Esophagus squamous epithelium (tissue), 5 donors: ENCODE measurements around the gene CPS1. TPM values are rescaled to one million over a fixed set of nuclear protein-coding genes. Genes with fewer than 3 reads are reported as not detected.

Experiments
- DNase-seq: peaks from one replicate; lab custom pipeline; 2025; lab: John Stamatoyannopoulos, UW
- H3K27ac ChIP-seq, 4 donors: fragments of 200-600 bp; sonication (generic); one replicate each; pipeline ENCODE4 v1.5.1; 2016 to 2019; ENCODE audit warnings: mild to moderate bottlenecking in 1 of 4
- H3K27me3 ChIP-seq, 4 donors: fragments of 200-600 bp; sonication (generic); 1 replicate in 3 of 4; 2 replicates in 1 of 4; pipeline versions ENCODE4 v1.5.1 to v1.6.0; 2017 to 2021; ENCODE audit warnings: antibody characterized with exemption in 1 of 4
- H3K36me3 ChIP-seq, 3 donors: fragments of 200-600 bp; sonication (generic); one replicate each; pipeline ENCODE4 v1.5.1; 2016 to 2019
- H3K4me1 ChIP-seq, 3 donors: fragments of 200-600 bp; sonication (generic); one replicate each; pipeline ENCODE4 v1.5.1; 2017 to 2019
- H3K4me3 ChIP-seq, 4 donors: fragments of 200-600 bp; sonication (generic); 1 replicate in 3 of 4; 2 replicates in 1 of 4; pipeline ENCODE4 v1.5.1; 2016 to 2019; ENCODE audit warnings: mild to moderate bottlenecking in 2 of 4, moderate library complexity in 1 of 4
- H3K9me3 ChIP-seq, 3 donors: fragments of 200-600 bp; sonication (generic); one replicate each; pipeline ENCODE4 v1.5.1; 2016 to 2019
- POLR2A ChIP-seq, 4 donors: fragments of 450-650 bp; IDR thresholded peaks; one replicate each; pipeline ENCODE4 v1.6.1; 2017; ENCODE audit warnings: antibody characterized with exemption in 4 of 4, mild to moderate bottlenecking in 4 of 4, moderate library complexity in 3 of 4
- WGBS, 2 donors: methylation state at CpG; one replicate each; pipeline ENCODE4 v1.1.5; 2018; 5-methylcytosine and 5-hydroxymethylcytosine counted together
- intact Hi-C: fragments of 100-400 bp; cut with DNase I; formaldehyde crosslinking; loops from one replicate; pipeline ENCODE4 v1.15.0; 2022
- total RNA-seq, 4 donors: library from RNA; depleted of rRNA; stranded (reverse); fragments of >200 nt; gene quantifications; one replicate each; pipeline ENCODE4 v1.1.0, GENCODE V29; 2016
- TF ChIP-seq, protein P1 (sequence below), 6 experiments: fragments of 450-650 bp in 4 of 6; fragments of 200-600 bp in 2 of 6; sonication (generic) in 2 of 6; IDR thresholded peaks; one replicate each; pipeline ENCODE4 v1.5.1; 2016 to 2019; ENCODE audit warnings: antibody characterized with exemption in 6 of 6, mild to moderate bottlenecking in 4 of 6, moderate library complexity in 4 of 6
- donor health status: DM: yes; HTN: yes; CAD: no.

The CPS1 gene
- total RNA-seq, 4 donors from 2014 or later: 2.2 to 8.9 (median 4.3) TPM

- Histone ChIP-seq H3K27ac (no peak overlapping the region), H3K4me1 (no peaks in the 10 kb centered on the region), H3K9me3 (no peaks in the 10 kb centered on the region), H3K36me3 (no peaks in the 10 kb centered on the region), H3K27me3 (no peaks in the 10 kb centered on the region), H3K4me3 (no peak overlapping the region)
- 80 to 85% methylated on average over 4 of the region's 4 CpGs for WGBS, 2 donors
- DNase-seq: no peak
- intact Hi-C loops: no loop called here
- TF ChIP-seq POLR2A (IDR thresholded peaks at IDR 0.05): no peak
- TF ChIP-seq, protein P1, sequence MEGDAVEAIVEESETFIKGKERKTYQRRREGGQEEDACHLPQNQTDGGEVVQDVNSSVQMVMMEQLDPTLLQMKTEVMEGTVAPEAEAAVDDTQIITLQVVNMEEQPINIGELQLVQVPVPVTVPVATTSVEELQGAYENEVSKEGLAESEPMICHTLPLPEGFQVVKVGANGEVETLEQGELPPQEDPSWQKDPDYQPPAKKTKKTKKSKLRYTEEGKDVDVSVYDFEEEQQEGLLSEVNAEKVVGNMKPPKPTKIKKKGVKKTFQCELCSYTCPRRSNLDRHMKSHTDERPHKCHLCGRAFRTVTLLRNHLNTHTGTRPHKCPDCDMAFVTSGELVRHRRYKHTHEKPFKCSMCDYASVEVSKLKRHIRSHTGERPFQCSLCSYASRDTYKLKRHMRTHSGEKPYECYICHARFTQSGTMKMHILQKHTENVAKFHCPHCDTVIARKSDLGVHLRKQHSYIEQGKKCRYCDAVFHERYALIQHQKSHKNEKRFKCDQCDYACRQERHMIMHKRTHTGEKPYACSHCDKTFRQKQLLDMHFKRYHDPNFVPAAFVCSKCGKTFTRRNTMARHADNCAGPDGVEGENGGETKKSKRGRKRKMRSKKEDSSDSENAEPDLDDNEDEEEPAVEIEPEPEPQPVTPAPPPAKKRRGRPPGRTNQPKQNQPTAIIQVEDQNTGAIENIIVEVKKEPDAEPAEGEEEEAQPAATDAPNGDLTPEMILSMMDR (IDR thresholded peaks at IDR 0.05): no peak
These were observed 32.6 kb upstream of the CPS1 start for GRCh38 chr2:210523650-210524289.

- TF ChIP-seq, protein P1 (IDR thresholded peaks at IDR 0.05): no peak
- no peak for TF ChIP-seq POLR2A (IDR thresholded peaks at IDR 0.05)
These were observed 31.9 kb upstream of the CPS1 start for GRCh38 chr2:210524533-210524932.

DNA sequence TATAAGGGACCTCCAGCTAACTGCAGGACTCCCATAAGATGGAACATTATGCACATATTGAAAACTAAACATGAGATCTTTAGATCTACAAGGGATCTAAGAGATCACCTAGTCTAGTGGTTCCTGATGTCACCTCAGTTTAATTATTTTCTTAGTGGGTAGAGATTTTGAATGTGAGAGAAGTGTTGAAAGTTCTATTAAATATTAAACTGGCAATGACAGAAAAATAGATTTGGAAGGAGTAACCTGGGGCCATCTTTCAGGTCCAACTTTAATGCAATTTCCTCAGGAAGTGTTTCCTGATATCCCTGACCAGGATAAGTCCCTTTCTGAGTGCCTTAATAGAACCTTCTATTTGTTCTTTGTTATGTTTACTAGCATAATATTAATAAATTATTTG, 29.1 kb upstream of the CPS1 start:
- TF ChIP-seq, protein P1 (IDR thresholded peaks at IDR 0.05): no peak
- no peak for TF ChIP-seq POLR2A (IDR thresholded peaks at IDR 0.05)
- DNase-seq: no peak
- no peaks in the 10 kb centered on the region for H3K27me3 ChIP-seq
- H3K27ac ChIP-seq: no peak overlapping the region
- intact Hi-C loops: no loop called here
- H3K36me3 ChIP-seq: no peaks in the 10 kb centered on the region
- H3K9me3 ChIP-seq: no peaks in the 10 kb centered on the region
- no peak overlapping the region for H3K4me3 ChIP-seq
- H3K4me1 ChIP-seq: no peaks in the 10 kb centered on the region

More at GRCh38 chr2:210524533-210524932, 31.9 kb upstream of the CPS1 start:
- no peak for DNase-seq
- intact Hi-C loops: no loop called here
- H3K4me1 ChIP-seq: no peaks in the 10 kb centered on the region
- no peaks in the 10 kb centered on the region for H3K9me3 ChIP-seq
- no peak overlapping the region for H3K27ac ChIP-seq
- no peaks in the 10 kb centered on the region for H3K27me3 ChIP-seq
- H3K36me3 ChIP-seq: no peaks in the 10 kb centered on the region
- H3K4me3 ChIP-seq: no peak overlapping the region

- Histone ChIP-seq H3K36me3 (no peaks in the 10 kb centered on the region), H3K4me3 (no peak overlapping the region), H3K9me3 (no peaks in the 10 kb centered on the region), H3K27me3 (no peaks in the 10 kb centered on the region), H3K27ac (no peak overlapping the region), H3K4me1 (no peaks in the 10 kb centered on the region)
- 70 to 79% methylated on average over 4 of the region's 4 CpGs for WGBS, 2 donors
- intact Hi-C loops: no loop called here
- DNase-seq: no peak
- TF ChIP-seq, protein P1 (IDR thresholded peaks at IDR 0.05): no peak
- TF ChIP-seq POLR2A (IDR thresholded peaks at IDR 0.05): no peak
These were observed 27.7 kb upstream of the CPS1 start for GRCh38 chr2:210528716-210529115.

- TF ChIP-seq, protein P1 (IDR thresholded peaks at IDR 0.05): no peak
- TF ChIP-seq POLR2A (IDR thresholded peaks at IDR 0.05): no peak
- Histone ChIP-seq H3K9me3 (no peaks in the 10 kb centered on the region), H3K27ac (no peak overlapping the region), H3K36me3 (no peaks in the 10 kb centered on the region), H3K27me3 (no peaks in the 10 kb centered on the region), H3K4me3 (no peak overlapping the region), H3K4me1 (no peaks in the 10 kb centered on the region)
- intact Hi-C loops: no loop called here
- 78 to 79% methylated on average over 5 of the region's 5 CpGs for WGBS, 2 donors
- no peak for DNase-seq
These were observed 25.3 kb upstream of the CPS1 start for GRCh38 chr2:210531050-210531449.
